HUDEP-2 (cell line): ENCODE results near the gene FAM20A.

Experiments
- DNase-seq, 76 experiments: peaks; one replicate each; lab custom pipeline; 2025; ENCODE audit not compliant: unreplicated experiment in 76 of 76; lab: John Stamatoyannopoulos, UW

The FAM20A gene

GRCh38 chr17:68600931-68601564 is at the start of gene FAM20A:
FAM20A (minus strand) TSS chr17:68601367; CDS start chr17:68600666, 701 bp downstream.
- no peak for DNase-seq

- no peak for DNase-seq
These were observed 48.2 kb upstream of the FAM20A start for GRCh38 chr17:68649324-68649723.

GRCh38 chr17:68646626-68647526 is 45.7 kb upstream of the FAM20A start:
- DNase-seq, result no peak

- DNase-seq, result no peak
These were observed 40.9 kb upstream of the FAM20A start for GRCh38 chr17:68642118-68642412.

- no peak for DNase-seq
These were observed 40.3 kb upstream of the FAM20A start for GRCh38 chr17:68641276-68642117.

- no peak for DNase-seq
These were observed 39.2 kb upstream of the FAM20A start for GRCh38 chr17:68640242-68640989.

- no peak for DNase-seq
These were observed 33.2 kb upstream of the FAM20A start for GRCh38 chr17:68634345-68634876.

GRCh38 chr17:68628576-68628957 is 27.4 kb upstream of the FAM20A start:
- no peak for DNase-seq

- DNase-seq, result no peak
These were observed 26.9 kb upstream of the FAM20A start for GRCh38 chr17:68627956-68628575.

GRCh38 chr17:68624381-68624780 is 23.2 kb upstream of the FAM20A start:
- DNase-seq, result no peak

GRCh38 chr17:68623811-68624210 is 22.6 kb upstream of the FAM20A start:
- no peak for DNase-seq

GRCh38 chr17:68622423-68622822 is 21.3 kb upstream of the FAM20A start:
- no peak for DNase-seq

GRCh38 chr17:68621065-68621464 is 19.9 kb upstream of the FAM20A start:
- DNase-seq, result no peak

GRCh38 chr17:68616334-68616733 is 15.2 kb upstream of the FAM20A start:
- DNase-seq, result no peak

GRCh38 chr17:68614718-68615117 is 13.6 kb upstream of the FAM20A start:
- no peak for DNase-seq

- peak in 40 of 76 experiments; percentile 1 to 81 (median 33) for DNase-seq
These were observed 12.7 kb upstream of the FAM20A start for GRCh38 chr17:68613739-68614298.

GRCh38 chr17:68612923-68613292 is 11.7 kb upstream of the FAM20A start:
- no peak for DNase-seq

- no peak for DNase-seq
These were observed 11.2 kb upstream of the FAM20A start for GRCh38 chr17:68612209-68612922.
